IMR-90 (cell line): ENCODE data around the gene ACSS3. TPM values are rescaled to one million over a fixed set of nuclear protein-coding genes. Genes with fewer than 3 reads are reported as not detected.

ENCODE experiments used
- ATAC-seq: fragments of 200-7000 bp; cut with Tn5 transposase; 2 replicates; pipeline ENCODE4 v1.9.1; 2020; ENCODE audit warnings: low read depth, mild to moderate bottlenecking, moderate library complexity
- BruUV-seq: library from RNA; stranded (reverse); fragments of 400-500 nt; replicated peaks from 2 replicates; lab custom pipeline; 2021; lab: Mats Ljungman, UMichigan
- CTCF ChIA-PET: fragments of 300-600 bp; formaldehyde crosslinking; extraction: SDS; loops from one replicate; lab custom pipeline; 2021; ENCODE audit warnings: antibody characterized with exemption; lab: Yijun Ruan, JAX
- POLR2A ChIA-PET: fragments of 300-600 bp; sonication (Branson Sonifier 250); formaldehyde crosslinking; loops from one replicate; lab custom pipeline; 2022; ENCODE audit warnings: antibody characterized with exemption; ENCODE audit not compliant: unreplicated experiment; lab: Charles Lee
- DNase-seq: peaks from one replicate; pipeline ENCODE4 v3.0.0; 2013
- H2AFZ ChIP-seq: replicated peaks from 2 replicates; pipeline ENCODE3; 2013; ENCODE audit warnings: low read length, mild to moderate bottlenecking; ENCODE audit not compliant: poor library complexity
- H2AK5ac ChIP-seq: 2 replicates; pipeline ENCODE4 v1.6.1; 2013; ENCODE audit warnings: low read depth, low read length, inconsistent platforms
- H2AK9ac ChIP-seq: replicated peaks from 2 replicates; pipeline ENCODE3; 2013; ENCODE audit warnings: mild to moderate bottlenecking, low read depth, low read length, moderate library complexity; ENCODE audit not compliant: poor library complexity
- H2BK120ac ChIP-seq: 2 replicates; pipeline ENCODE4 v1.6.1; 2013; ENCODE audit warnings: low read depth, low read length, inconsistent platforms
- H2BK15ac ChIP-seq: 3 replicates; pipeline ENCODE4 v1.6.1; 2013; ENCODE audit warnings: low read depth, low read length, inconsistent platforms
- H2BK20ac ChIP-seq: 2 replicates; pipeline ENCODE4 v1.6.1; 2013; ENCODE audit warnings: low read depth, mild to moderate bottlenecking, inconsistent platforms, low read length, moderate library complexity
- H2BK5ac ChIP-seq: 2 replicates; pipeline ENCODE4 v1.6.1; 2013; ENCODE audit warnings: mild to moderate bottlenecking, low read depth, low read length, inconsistent platforms; ENCODE audit not compliant: poor library complexity, severe bottlenecking
- H3K14ac ChIP-seq: replicated peaks from 2 replicates; pipeline ENCODE4 v1.6.1; 2013; ENCODE audit warnings: low read depth, low read length, inconsistent platforms
- H3K18ac ChIP-seq: 2 replicates; pipeline ENCODE4 v1.6.1; 2013; ENCODE audit warnings: low read depth, low read length, control low read depth
- H3K23ac ChIP-seq: 2 replicates; pipeline ENCODE4 v1.6.1; 2013; ENCODE audit warnings: low read depth, low read length, inconsistent platforms
- H3K27ac ChIP-seq: 2 replicates; pipeline ENCODE4 v1.5.1; 2013; ENCODE audit warnings: mild to moderate bottlenecking, control low read depth, low read length; ENCODE audit not compliant: insufficient read depth
- H3K27me3 ChIP-seq: 2 replicates; pipeline ENCODE4 v1.6.1; 2013; ENCODE audit warnings: low read length; ENCODE audit not compliant: control insufficient read depth, insufficient read depth
- H3K36me3 ChIP-seq: 2 replicates; pipeline ENCODE4 v1.6.1; 2013; ENCODE audit warnings: low read length, mixed read lengths; ENCODE audit not compliant: control insufficient read depth, insufficient read depth
- H3K4ac ChIP-seq: 2 replicates; pipeline ENCODE4 v1.6.1; 2013; ENCODE audit warnings: low read depth, low read length, inconsistent platforms
- H3K4me1 ChIP-seq: 2 replicates; pipeline ENCODE4 v1.6.1; 2013; ENCODE audit warnings: low read length, mixed read lengths; ENCODE audit not compliant: control insufficient read depth, insufficient read depth
- H3K4me2 ChIP-seq: 2 replicates; pipeline ENCODE4 v1.6.1; 2013; ENCODE audit warnings: low read depth, mild to moderate bottlenecking, control low read depth, low read length, moderate library complexity
- H3K4me3 ChIP-seq: 2 replicates; pipeline ENCODE4 v1.5.1; 2013; ENCODE audit warnings: low read depth, mild to moderate bottlenecking, control low read depth, low read length, moderate library complexity; ENCODE audit not compliant: insufficient read depth
- H3K56ac ChIP-seq: 2 replicates; pipeline ENCODE4 v1.6.1; 2013; ENCODE audit warnings: low read length, inconsistent platforms; ENCODE audit not compliant: insufficient read depth; ENCODE audit errors: extremely low read depth
- H3K79me1 ChIP-seq, 2 experiments: 2 replicates each; pipeline ENCODE4 v1.6.1; 2013; ENCODE audit warnings: low read length in 2 of 2, inconsistent platforms in 1 of 2, low read depth in 1 of 2
- H3K9ac ChIP-seq: 2 replicates; pipeline ENCODE4 v1.6.1; 2013; ENCODE audit warnings: low read depth, low read length, control low read depth
- H3K9me1 ChIP-seq: 2 replicates; pipeline ENCODE4 v1.6.1; 2013; ENCODE audit warnings: low read length, inconsistent platforms; ENCODE audit not compliant: insufficient read depth
- H3K9me3 ChIP-seq: 2 replicates; pipeline ENCODE4 v1.6.1; 2013; ENCODE audit warnings: low read length; ENCODE audit not compliant: control insufficient read depth, insufficient read depth
- H4K20me1 ChIP-seq: 2 replicates; pipeline ENCODE4 v1.6.1; 2013; ENCODE audit warnings: low read length, inconsistent platforms; ENCODE audit not compliant: insufficient read depth
- H4K5ac ChIP-seq: 2 replicates; pipeline ENCODE4 v1.6.1; 2013; ENCODE audit warnings: mild to moderate bottlenecking, low read depth, low read length, control low read depth
- H4K8ac ChIP-seq, 2 experiments: 2 replicates each; pipeline ENCODE4 v1.6.1; 2013; ENCODE audit warnings: low read depth in 2 of 2, low read length in 2 of 2, control low read depth in 1 of 2, inconsistent platforms in 1 of 2
- H4K91ac ChIP-seq: 2 replicates; pipeline ENCODE4 v1.6.1; 2013; ENCODE audit warnings: low read depth, low read length, inconsistent platforms; ENCODE audit not compliant: insufficient read depth
- BHLHE40 ChIP-seq: fragments of 150-350 bp; IDR thresholded peaks from 2 replicates; pipeline ENCODE4 v1.6.1; 2016; ENCODE audit warnings: mild to moderate bottlenecking, low read depth, low read length
- CEBPB ChIP-seq: IDR thresholded peaks from 2 replicates; pipeline ENCODE4 v1.6.1; 2012; ENCODE audit warnings: low read depth, low read length, improper control_type of control experiment
- CHD1 ChIP-seq: IDR thresholded peaks from 2 replicates; pipeline ENCODE4 v1.6.1; 2012; ENCODE audit warnings: low read depth, low read length, improper control_type of control experiment
- FOS ChIP-seq: fragments of 150-350 bp; IDR thresholded peaks from 2 replicates; pipeline ENCODE4 v1.6.1; 2016; ENCODE audit warnings: low read depth, low read length
- MAFK ChIP-seq: IDR thresholded peaks from 2 replicates; pipeline ENCODE4 v1.6.1; 2012; ENCODE audit warnings: low read depth, low read length, improper control_type of control experiment
- MAZ ChIP-seq: IDR thresholded peaks from 2 replicates; pipeline ENCODE4 v1.6.1; 2012; ENCODE audit warnings: low read depth, mild to moderate bottlenecking, low read length, improper control_type of control experiment, moderate library complexity, borderline replicate concordance
- MXI1 ChIP-seq: IDR thresholded peaks from 2 replicates; pipeline ENCODE4 v1.6.1; 2012; ENCODE audit warnings: low read depth, mild to moderate bottlenecking, low read length, moderate library complexity, borderline replicate concordance
- NFE2L2 ChIP-seq: fragments of 150-350 bp; IDR thresholded peaks from 2 replicates; pipeline ENCODE4 v1.6.1; 2016; ENCODE audit warnings: low read depth, mild to moderate bottlenecking, low read length
- POLR2A ChIP-seq: IDR thresholded peaks from 2 replicates; pipeline ENCODE4 v1.6.1; 2012; ENCODE audit warnings: mild to moderate bottlenecking, low read depth, low read length
- RAD21 ChIP-seq: IDR thresholded peaks from 2 replicates; pipeline ENCODE4 v1.6.1; 2012; ENCODE audit warnings: low read length, improper control_type of control experiment
- RCOR1 ChIP-seq: IDR thresholded peaks from 2 replicates; pipeline ENCODE4 v1.6.1; 2012; ENCODE audit warnings: mild to moderate bottlenecking, low read length, improper control_type of control experiment; ENCODE audit not compliant: insufficient replicate concordance
- RFX5 ChIP-seq: IDR thresholded peaks from 2 replicates; pipeline ENCODE4 v1.8.0; 2012; ENCODE audit warnings: low read depth, mild to moderate bottlenecking, low read length, moderate library complexity
- SMC3 ChIP-seq: fragments of 150-350 bp; IDR thresholded peaks from 2 replicates; pipeline ENCODE4 v1.6.1; 2016; ENCODE audit warnings: low read depth, mild to moderate bottlenecking, antibody characterized with exemption, low read length, moderate library complexity
- WGBS, 2 experiments: methylation state at CpG; one replicate each; pipeline versions ENCODE4 v1.1.5 to v1.1.7; 2013; ENCODE audit warnings: missing lambda C conversion rate in 2 of 2; ENCODE audit not compliant: insufficient read length in 1 of 2; ENCODE audit errors: extremely low coverage in 2 of 2; 5-methylcytosine and 5-hydroxymethylcytosine counted together
- dilution Hi-C: fragments of 300-500 bp; cut with HindIII; formaldehyde crosslinking; loops from one replicate; pipeline ENCODE4 v1.14.3; 2018; ENCODE audit warnings: low sequenced_read_pairs; ENCODE audit not compliant: unreplicated experiment
- in situ Hi-C: fragments of 300-500 bp; cut with MboI; formaldehyde crosslinking; loops from 3 replicates; pipeline ENCODE4 v1.14.3; 2019; ENCODE audit warnings: low sequenced_read_pairs, inconsistent platforms, mixed read lengths
- intact Hi-C: fragments of 100-400 bp; cut with micrococcal nuclease; formaldehyde crosslinking; loops from 2 replicates; pipeline ENCODE4 v1.10.0; 2022
- polyA plus RNA-seq, 3 experiments: library from polyadenylated mRNA; depleted of rRNA; stranded (reverse); fragments of >200 nt; gene quantifications; 2 replicates each; pipeline ENCODE4 v1.2.3, GENCODE V29; 2012; ENCODE audit warnings: low replicate concordance in 1 of 3
- total RNA-seq: library from RNA; depleted of rRNA; stranded (reverse); fragments of >200 nt; gene quantifications from 2 replicates; pipeline ENCODE4 v1.2.3, GENCODE V29; 2012
- TF ChIP-seq, protein P1 (sequence below): conservative IDR thresholded peaks from 2 replicates; pipeline ENCODE4 v1.5.1; 2012; ENCODE audit warnings: mild to moderate bottlenecking, low read depth, low read length, improper control_type of control experiment
- TF ChIP-seq, protein P2 (sequence below): fragments of 150-350 bp; IDR thresholded peaks from 2 replicates; pipeline ENCODE4 v1.6.1; 2017; ENCODE audit warnings: mild to moderate bottlenecking, antibody characterized with exemption, low read length, low read depth
- TF ChIP-seq, protein P3 (sequence below): fragments of 150-350 bp; IDR thresholded peaks from 2 replicates; pipeline ENCODE4 v1.6.1; 2016; ENCODE audit warnings: low read depth, mild to moderate bottlenecking, low read length, moderate library complexity, borderline replicate concordance

ACSS3 gene
- total and polyA plus RNA-seq, 2 of the 4 experiments (the other 2 are of a cell fraction) = 0.84 to 2.0 TPM

DNA sequence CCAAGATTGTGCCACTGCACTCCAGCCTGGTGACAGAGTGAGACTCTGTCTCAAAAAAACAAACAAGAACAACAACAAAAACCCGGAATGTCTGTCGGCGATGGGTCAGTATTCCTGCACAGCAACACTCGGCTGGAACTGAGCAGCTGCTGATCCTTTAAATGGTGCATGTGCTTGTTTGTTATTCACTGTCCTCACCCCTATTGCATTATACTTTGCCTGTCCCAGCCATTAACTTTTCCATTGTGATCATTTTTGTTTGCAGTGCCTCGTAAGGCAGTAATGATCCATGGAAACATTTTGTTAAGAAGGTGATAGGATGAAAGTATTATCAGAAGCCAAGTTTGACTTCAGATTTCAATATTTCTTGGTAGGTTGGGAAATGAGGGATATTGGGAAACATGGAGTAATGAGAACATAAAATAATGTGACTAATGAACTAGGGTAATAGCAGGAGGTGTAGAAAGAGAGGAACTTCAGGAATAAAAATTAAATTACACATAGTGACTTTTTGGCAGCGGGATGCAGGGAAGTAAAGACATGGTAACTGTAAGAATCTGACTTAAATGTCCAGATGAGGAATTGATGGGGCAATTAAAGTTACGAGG, 6.1 kb downstream of the ACSS3 start:
- H3K4ac ChIP-seq = no peak overlapping the region
- no peak overlapping the region for H4K5ac ChIP-seq
- H3K14ac ChIP-seq = no peak overlapping the region
- no peaks in the 10 kb centered on the region for H3K9me3 ChIP-seq
- ChIA-PET POLR2A (no interaction called here), CTCF (interaction anchor here (0.6 kb wide), 1 partner anchor 257 kb away, joined by 3 read pairs; no protein-coding TSS in a partner anchor)
- no peak overlapping the region for H2BK20ac ChIP-seq
- no peak overlapping the region for H4K91ac ChIP-seq
- ATAC-seq (no peak), DNase-seq (no peak)
- no peak overlapping the region for H2AFZ ChIP-seq
- H2BK15ac ChIP-seq = no peak overlapping the region
- H3K23ac ChIP-seq = no peak overlapping the region
- H3K56ac ChIP-seq = no peak overlapping the region
- TF ChIP-seq MAFK = no peak
- no peak for TF ChIP-seq RFX5
- TF ChIP-seq, protein P1, sequence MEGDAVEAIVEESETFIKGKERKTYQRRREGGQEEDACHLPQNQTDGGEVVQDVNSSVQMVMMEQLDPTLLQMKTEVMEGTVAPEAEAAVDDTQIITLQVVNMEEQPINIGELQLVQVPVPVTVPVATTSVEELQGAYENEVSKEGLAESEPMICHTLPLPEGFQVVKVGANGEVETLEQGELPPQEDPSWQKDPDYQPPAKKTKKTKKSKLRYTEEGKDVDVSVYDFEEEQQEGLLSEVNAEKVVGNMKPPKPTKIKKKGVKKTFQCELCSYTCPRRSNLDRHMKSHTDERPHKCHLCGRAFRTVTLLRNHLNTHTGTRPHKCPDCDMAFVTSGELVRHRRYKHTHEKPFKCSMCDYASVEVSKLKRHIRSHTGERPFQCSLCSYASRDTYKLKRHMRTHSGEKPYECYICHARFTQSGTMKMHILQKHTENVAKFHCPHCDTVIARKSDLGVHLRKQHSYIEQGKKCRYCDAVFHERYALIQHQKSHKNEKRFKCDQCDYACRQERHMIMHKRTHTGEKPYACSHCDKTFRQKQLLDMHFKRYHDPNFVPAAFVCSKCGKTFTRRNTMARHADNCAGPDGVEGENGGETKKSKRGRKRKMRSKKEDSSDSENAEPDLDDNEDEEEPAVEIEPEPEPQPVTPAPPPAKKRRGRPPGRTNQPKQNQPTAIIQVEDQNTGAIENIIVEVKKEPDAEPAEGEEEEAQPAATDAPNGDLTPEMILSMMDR = no peak
- TF ChIP-seq, protein P2, sequence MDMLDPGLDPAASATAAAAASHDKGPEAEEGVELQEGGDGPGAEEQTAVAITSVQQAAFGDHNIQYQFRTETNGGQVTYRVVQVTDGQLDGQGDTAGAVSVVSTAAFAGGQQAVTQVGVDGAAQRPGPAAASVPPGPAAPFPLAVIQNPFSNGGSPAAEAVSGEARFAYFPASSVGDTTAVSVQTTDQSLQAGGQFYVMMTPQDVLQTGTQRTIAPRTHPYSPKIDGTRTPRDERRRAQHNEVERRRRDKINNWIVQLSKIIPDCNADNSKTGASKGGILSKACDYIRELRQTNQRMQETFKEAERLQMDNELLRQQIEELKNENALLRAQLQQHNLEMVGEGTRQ = no peak
- TF ChIP-seq RAD21 = no peak
- no peak for TF ChIP-seq MAZ
- TF ChIP-seq, protein P3, sequence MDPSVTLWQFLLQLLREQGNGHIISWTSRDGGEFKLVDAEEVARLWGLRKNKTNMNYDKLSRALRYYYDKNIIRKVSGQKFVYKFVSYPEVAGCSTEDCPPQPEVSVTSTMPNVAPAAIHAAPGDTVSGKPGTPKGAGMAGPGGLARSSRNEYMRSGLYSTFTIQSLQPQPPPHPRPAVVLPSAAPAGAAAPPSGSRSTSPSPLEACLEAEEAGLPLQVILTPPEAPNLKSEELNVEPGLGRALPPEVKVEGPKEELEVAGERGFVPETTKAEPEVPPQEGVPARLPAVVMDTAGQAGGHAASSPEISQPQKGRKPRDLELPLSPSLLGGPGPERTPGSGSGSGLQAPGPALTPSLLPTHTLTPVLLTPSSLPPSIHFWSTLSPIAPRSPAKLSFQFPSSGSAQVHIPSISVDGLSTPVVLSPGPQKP = no peak
- TF ChIP-seq POLR2A = no peak
- no peak for TF ChIP-seq SMC3
- TF ChIP-seq RCOR1 = no peak
- no peak for TF ChIP-seq BHLHE40
- TF ChIP-seq NFE2L2 = no peak
- no peak for TF ChIP-seq CHD1
- no peak for TF ChIP-seq MXI1
- no peak for TF ChIP-seq CEBPB
- TF ChIP-seq FOS = no peak
- 100% methylated on average over 1 of the region's 7 CpGs; no CpG with 5 or more reads in 1 of the 2 experiments for WGBS, 2 experiments
- no peak overlapping the region for H4K8ac ChIP-seq
- no peak overlapping the region for H2AK9ac ChIP-seq
- no peaks in the 10 kb centered on the region for H3K9me1 ChIP-seq
- H3K9ac ChIP-seq = no peak overlapping the region
- no peak overlapping the region for H2AK5ac ChIP-seq
- no peaks in the 10 kb centered on the region for H3K36me3 ChIP-seq
- no peak overlapping the region for H3K4me2 ChIP-seq
- H3K4me1 ChIP-seq = no peaks in the 10 kb centered on the region; the same call in 1 of the 2 replicates
- no peaks in the 10 kb centered on the region for H4K20me1 ChIP-seq
- dilution Hi-C loops (no loop called here), in situ Hi-C loops (no loop called here), intact Hi-C loops (no loop called here)
- no peak overlapping the region for H2BK5ac ChIP-seq
- H3K27ac ChIP-seq = no peak overlapping the region
- H2BK120ac ChIP-seq = no peak overlapping the region
- H3K18ac ChIP-seq = no peak overlapping the region
- H3K4me3 ChIP-seq = no peak overlapping the region
- BruUV-seq = no TSS peak
- H3K79me1 ChIP-seq = no peaks in the 10 kb centered on the region
- no peaks in the 10 kb centered on the region; the same call in 1 of the 2 replicates for H3K27me3 ChIP-seq
